Mammary epithelial cell (primary cell): Measurements from ENCODE around the gene KIRREL2.

Experiments
- CTCF ChIP-seq, 2 donors: IDR thresholded peaks in 1 of 2; conservative IDR thresholded peaks in 1 of 2; 2 replicates each; pipeline ENCODE4 v1.5.1; 2011 to 2012; ENCODE audit warnings: inconsistent platforms in 2 of 2, low read length in 2 of 2, mild to moderate bottlenecking in 2 of 2, control low read depth in 1 of 2, low read depth in 1 of 2; ENCODE audit not compliant: insufficient read depth in 1 of 2; ENCODE audit errors: extremely low read depth in 1 of 2
- EZH2 ChIP-seq: IDR thresholded peaks from 2 replicates; pipeline ENCODE4 v1.6.1; 2012; ENCODE audit warnings: low read length, inconsistent platforms, borderline replicate concordance

- TF ChIP-seq CTCF (conservative IDR thresholded peaks at IDR 0.05 in 1 of 2, IDR thresholded peaks at IDR 0.05 in 1 of 2; ENCODE audit: extremely low read depth in 1 of 2, insufficient read depth in 1 of 2, low read depth in 1 of 2, low read length in 2 of 2) (no peak), EZH2 (no peak)
Measured at GRCh38 chr19:35907377-35907745, 50.6 kb downstream of the KIRREL2 start.
